K562 (cell line): ENCODE data around the gene CLEC18A. TPM values are rescaled to one million over a fixed set of nuclear protein-coding genes. Genes with fewer than 3 reads are reported as not detected.

Experiments used
- ATAC-seq: fragments of 200-7000 bp; cut with Tn5 transposase; 3 replicates; pipeline ENCODE4 v1.9.1; 2020; ENCODE audit warnings: moderate library complexity
- BruUV-seq: library from RNA; stranded (reverse); fragments of 400-500 nt; replicated peaks from 2 replicates; lab custom pipeline; 2021; lab: Mats Ljungman, UMichigan
- CTCF ChIA-PET: fragments of 300-600 bp; formaldehyde crosslinking; extraction: SDS; loops from one replicate; lab custom pipeline; 2021; ENCODE audit warnings: low intra/inter-chr PET ratio; lab: Yijun Ruan, JAX
- POLR2A ChIA-PET: fragments of 300-600, 350-650 bp; sonication (Branson Sonifier 250); formaldehyde crosslinking; extraction: SDS; loops from one replicate; lab custom pipeline; 2021; ENCODE audit warnings: antibody characterized with exemption, inconsistent platforms; lab: Yijun Ruan, JAX
- DNase-seq, 4 experiments: peaks; one replicate each; pipeline versions ENCODE4 v3.0.0 to v3.0.0-alpha.2; 2011 to 2018; ENCODE audit warnings: low spot score in 3 of 4, mixed read lengths in 3 of 4; ENCODE audit errors: extremely low read depth in 1 of 4
- FAIRE-seq: peaks from 2 replicates; lab custom pipeline; 2011; peaks lifted over from hg19 to GRCh38; lab: Jason Lieb, UNC
- H2AFZ ChIP-seq: 2 replicates; pipeline ENCODE4 v1.6.0; 2011; ENCODE audit warnings: low read depth, low read length, control low read depth, inconsistent platforms
- H3K27ac ChIP-seq: fragments of 200-600 bp; 3 replicates; pipeline ENCODE4 v1.8.0; 2011; ENCODE audit warnings: low read depth, mild to moderate bottlenecking, control low read depth, inconsistent platforms, low read length, moderate library complexity, mixed read lengths; ENCODE audit errors: extremely low read depth
- H3K27me3 ChIP-seq, 2 experiments: fragments of 300-600 bp in 1 of 2; 2 replicates in 1 of 2; 3 replicates in 1 of 2; pipeline versions ENCODE4 v1.6.0 to v1.8.0; 2011; ENCODE audit warnings: inconsistent platforms in 2 of 2, low read length in 2 of 2, mild to moderate bottlenecking in 1 of 2, mixed read lengths in 1 of 2, moderate library complexity in 1 of 2; ENCODE audit not compliant: control insufficient read depth in 2 of 2, insufficient read depth in 2 of 2
- H3K36me3 ChIP-seq: fragments of 300-600 bp; 3 replicates; pipeline ENCODE4 v1.8.0; 2011; ENCODE audit warnings: mild to moderate bottlenecking, low read length, inconsistent platforms; ENCODE audit not compliant: control insufficient read depth, insufficient read depth
- H3K4me1 ChIP-seq, 2 experiments: fragments of 200-600 bp in 1 of 2; replicated peaks in 1 of 2; 2 replicates in 1 of 2; 3 replicates in 1 of 2; pipeline versions ENCODE4 v1.5.1 to v1.8.0; 2011; ENCODE audit warnings: inconsistent platforms in 2 of 2, low read length in 2 of 2, mild to moderate bottlenecking in 1 of 2, mixed read lengths in 1 of 2, moderate library complexity in 1 of 2; ENCODE audit not compliant: control insufficient read depth in 2 of 2, insufficient read depth in 2 of 2
- H3K4me2 ChIP-seq: 2 replicates; pipeline ENCODE4 v1.6.1; 2011; ENCODE audit warnings: low read length, control low read depth, inconsistent platforms, mixed read lengths; ENCODE audit not compliant: insufficient read depth
- H3K4me3 ChIP-seq: fragments of 200-600 bp; sonication (generic), shearing (Covaris generic); 2 replicates; pipeline ENCODE4 v1.5.1; 2016; ENCODE audit warnings: control low read depth, inconsistent platforms
- H3K79me2 ChIP-seq: fragments of 200-600 bp; 3 replicates; pipeline ENCODE4 v1.8.0; 2011; ENCODE audit warnings: low read length, inconsistent platforms; ENCODE audit not compliant: control insufficient read depth, insufficient read depth
- H3K9ac ChIP-seq, 2 experiments: 2 replicates each; pipeline versions ENCODE4 v1.6.0 to v1.6.1; 2011; ENCODE audit warnings: low read depth in 2 of 2, low read length in 2 of 2, control low read depth in 1 of 2, inconsistent platforms in 1 of 2, mild to moderate bottlenecking in 1 of 2, mixed read lengths in 1 of 2; ENCODE audit not compliant: insufficient read depth in 1 of 2
- H3K9me1 ChIP-seq: one replicate; pipeline ENCODE4 v1.6.0; 2011; ENCODE audit warnings: inconsistent platforms, mild to moderate bottlenecking, low read length, moderate library complexity; ENCODE audit not compliant: control insufficient read depth, insufficient read depth
- H3K9me3 ChIP-seq: replicated peaks from 2 replicates; pipeline ENCODE4 v1.5.1; 2011; ENCODE audit warnings: low read depth, low read length, inconsistent platforms; ENCODE audit not compliant: control insufficient read depth, insufficient read depth
- H4K20me1 ChIP-seq: replicated peaks from 2 replicates; pipeline ENCODE4 v1.6.1; 2011; ENCODE audit warnings: low read length, inconsistent platforms, mixed read lengths; ENCODE audit not compliant: control insufficient read depth, insufficient read depth
- MCM3 ChIP-seq: fragments of 450-650 bp; IDR thresholded peaks from 2 replicates; pipeline ENCODE4 v1.6.1; 2016
- PRDM10 ChIP-seq: fragments of 450-650 bp; IDR thresholded peaks from 2 replicates; pipeline ENCODE4 v1.6.1; 2018; ENCODE audit not compliant: partially characterized antibody
- WGBS: fragments of 100-300 bp; shearing (Covaris generic); methylation state at CpG from one replicate; pipeline ENCODE4 v1.1.6; 2016; ENCODE audit warnings: low coverage, mixed read lengths; ENCODE audit not compliant: insufficient coverage; ENCODE audit errors: missing lambda C conversion rate; 5-methylcytosine and 5-hydroxymethylcytosine counted together
- in situ Hi-C: fragments of 300-500 bp; cut with MboI; formaldehyde crosslinking; loops from 4 replicates; pipeline ENCODE4 v1.15.0; 2018; ENCODE audit warnings: inconsistent platforms, mixed read lengths
- intact Hi-C: fragments of 100-400 bp; cut with micrococcal nuclease; formaldehyde crosslinking; loops from 2 replicates; pipeline ENCODE4 v1.14.2; 2022
- polyA plus RNA-seq, 8 experiments: library from polyadenylated mRNA; depleted of rRNA in 4 of 8; stranded (reverse) in 5 of 8; unstranded in 3 of 8; fragments of >200 nt; fragmentation: Nextera tagmentation in 2 of 8; fragmentation: Illumina TruSeq in 1 of 8; extraction: Ambion mirVana in 2 of 8; extraction: Trizol in 1 of 8; gene quantifications; 2 replicates each; pipeline versions ENCODE4 v1.2.1 to v1.2.3, GENCODE V29; 2011 to 2014; ENCODE audit warnings: inconsistent platforms in 1 of 8, missing spikeins in 1 of 8
- total RNA-seq, 7 experiments: library from RNA; depleted of rRNA in 6 of 7; stranded (reverse); fragments of >200 nt in 6 of 7; fragmentation: Illumina TruSeq in 2 of 7; extraction: Trizol in 2 of 7; gene quantifications; 2 replicates each; pipeline versions ENCODE4 v1.2.1 to v1.2.3, GENCODE V29; 2011 to 2021; ENCODE audit warnings: low replicate concordance in 1 of 7

Gene CLEC18A
- total and polyA plus RNA-seq, 9 of the 15 experiments (the other 6 are each of a cell fraction or from before 2014, with no cell fraction given), result 0.08 to 0.33 (median 0.23) TPM; not detected in 2

GRCh38 chr16:69905171-69905555 lies 46.0 kb upstream of the CLEC18A start:
- no TSS peak for BruUV-seq
- H2AFZ ChIP-seq, result peak overlapping the region; percentile 40; the same call in 1 of the 2 replicates
- POLR2A ChIA-PET, result interaction anchor here (0.6 to 2.1 kb wide), 4 partner anchors 10 to 25 kb away, joined by 3 to 9 read pairs (median 4); no protein-coding TSS in a partner anchor
- no peak overlapping the region for H3K9ac ChIP-seq
- no peaks in the 10 kb centered on the region for H3K9me3 ChIP-seq
- FAIRE-seq (no peak), DNase-seq (no peak), ATAC-seq (peak; percentile 55)
- H3K9me1 ChIP-seq, result no peaks in the 10 kb centered on the region
- 79% methylated on average over 2 of the region's 2 CpGs for WGBS
- H3K36me3 ChIP-seq, result peaks cover 10% of the 10 kb centered on the region; the same call in 2 of the 3 replicates
- no peaks in the 10 kb centered on the region for H4K20me1 ChIP-seq
- intact Hi-C loops, result no loop called here
- in situ Hi-C loops, result no loop called here
- TF ChIP-seq PRDM10 (peak; percentile 73), MCM3 (no peak)
- peaks cover 3% of the 10 kb centered on the region in 2 experiments; a peak in 2 of 5 replicates for H3K4me1 ChIP-seq
- 0 out of 3 replicates have a peak overlapping the region, but pooled peaks have one; percentile 18 for H3K27ac ChIP-seq
- 0 out of 2 replicates have a peak overlapping the region, but pooled peaks have one; percentile 17 for H3K4me2 ChIP-seq
- H3K27me3 ChIP-seq, result no peaks in the 10 kb centered on the region
- CTCF ChIA-PET, result no interaction called here
- no peaks in the 10 kb centered on the region for H3K79me2 ChIP-seq
- no peak overlapping the region for H3K4me3 ChIP-seq
